Pancreas (tissue), 10 donors: ENCODE measurements around the gene VAMP2. TPM values are rescaled to one million over a fixed set of nuclear protein-coding genes. Genes with fewer than 3 reads are reported as not detected.

ENCODE experiments used
- ATAC-seq, 4 donors: fragments of 200-7000 bp; cut with Tn5 transposase; one replicate each; pipeline versions ENCODE4 v1.8.0 to v1.9.1; 2020; ENCODE audit warnings: mild to moderate bottlenecking in 4 of 4, moderate library complexity in 4 of 4
- DNase-seq, 6 donors: peaks; one replicate each; pipeline ENCODE4 v3.0.0-alpha.2; 2020
- FAIRE-seq: peaks from 2 replicates; lab custom pipeline; 2012; peaks lifted over from hg19 to GRCh38; lab: Jason Lieb, UNC
- H3K27ac ChIP-seq, 4 donors: fragments of 200-600 bp; sonication (generic); 1 replicate in 3 of 4; 2 replicates in 1 of 4; pipeline versions ENCODE4 v1.5.0 to v1.8.0; 2020
- H3K27me3 ChIP-seq, 4 donors: fragments of 200-600 bp; one replicate each; pipeline ENCODE4 v1.8.0; 2021
- H3K36me3 ChIP-seq, 3 donors: fragments of 200-600 bp; sonication (generic) in 1 of 3; one replicate each; pipeline versions ENCODE4 v1.5.0 to v1.8.0; 2020 to 2021
- H3K4me1 ChIP-seq, 3 donors: fragments of 200-600 bp; one replicate each; pipeline ENCODE4 v1.8.0; 2021
- H3K4me3 ChIP-seq, 4 donors: fragments of 200-600 bp; sonication (generic) in 2 of 4; one replicate each; pipeline versions ENCODE4 v1.5.0 to v1.8.0; 2020 to 2021
- H3K9me3 ChIP-seq, 4 donors: fragments of 200-600 bp; one replicate each; pipeline ENCODE4 v1.8.0; 2021
- CTCF ChIP-seq, 4 donors: fragments of 200-600 bp; sonication (generic) in 3 of 4; IDR thresholded peaks; one replicate each; pipeline versions ENCODE4 v1.5.0 to v1.8.0; 2021; ENCODE audit warnings: antibody characterized with exemption in 4 of 4
- WGBS, 2 donors: extraction: QIAGEN DNeasy Blood & Tissue Kit; methylation state at CpG; one replicate each; pipeline ENCODE4 v1.1.7; 2013; 5-methylcytosine and 5-hydroxymethylcytosine counted together
- intact Hi-C, 3 donors: fragments of 100-400 bp; cut with DNase I; formaldehyde crosslinking; loops; one replicate each; pipeline versions ENCODE4 v1.11.1 to v1.14.2; 2022
- polyA plus RNA-seq, 2 donors: library from polyadenylated mRNA; stranded (reverse); fragments of 200-250 nt; gene quantifications; one replicate each; pipeline ENCODE4 v1.2.3, GENCODE V29; 2013
- total RNA-seq, 6 donors: library from RNA; stranded (reverse); fragmentation: NEBNext Ultra II Directional in 4 of 6; extraction: Animal tissue kit (Norgen Biotek cat#: 25700) in 4 of 6; gene quantifications; one replicate each; pipeline versions ENCODE4 v1.2.1 to v1.2.4, GENCODE V29; 2021 to 2023
- donor health status: healthy with polysubstance abuse.
- donor health status: DM: no; HTN: no; CAD: no; lungs with moderate emphysema.
- donor health status: DM: no; HTN: no; CAD: no.
- donor health status: control.
- donor health status: control.
- donor health status: Bipolar disorder and iron deficiency.
- donor health status: DM: yes; HTN: yes; CAD: no.
- donor health status: DM: no; HTN: no; CAD: no.
- donor health status: DM: no; HTN: no; CAD: no.
- donor health status: DM: yes; HTN: yes; CAD: no.

VAMP2 gene
- total and polyA plus RNA-seq, 8 donors: 19.5 to 82.0 (median 30.0) TPM

GRCh38 chr17:8121681-8122421, 40.9 kb downstream of the VAMP2 start:
- peak in 1 of 4 donors; percentile 17 for TF ChIP-seq CTCF (IDR thresholded peaks at IDR 0.05)
- peak in 2 of 4 donors; percentile 8 to 10 for ATAC-seq
- no peak for FAIRE-seq

GRCh38 chr17:8121407-8121680, 41.4 kb downstream of the VAMP2 start:
- TF ChIP-seq CTCF (IDR thresholded peaks at IDR 0.05): no peak
- FAIRE-seq: no peak
- Histone ChIP-seq H3K4me1 (peaks cover 17 to 58% (median 28%) of the 10 kb centered on the region in 3 donors), H3K27ac (no peak overlapping the region), H3K27me3 (peaks cover 0 to 6% (median 0%) of the 10 kb centered on the region in 4 donors), H3K4me3 (peak overlapping the region in 3 of 4 donors; percentile 18 to 57 (median 38)), H3K9me3 (no peaks in the 10 kb centered on the region), H3K36me3 (no peaks in the 10 kb centered on the region)
- WGBS, 2 donors: 0% methylated on average over 13 to 25 of the region's 25 CpGs
- intact Hi-C loops: loop anchor here in 1 of 3 donors (10.0 kb wide), 1 partner anchor 63 kb away; no protein-coding TSS in a partner anchor
- DNase-seq: peak in 1 of 6 donors; percentile 86
- no peak for ATAC-seq

More at GRCh38 chr17:8121681-8122421, 40.9 kb downstream of the VAMP2 start:
- intact Hi-C loops: loop anchor here in 1 of 3 donors (10.0 kb wide), 1 partner anchor 63 kb away; no protein-coding TSS in a partner anchor
- Histone ChIP-seq H3K4me1 (peaks cover 17 to 58% (median 28%) of the 10 kb centered on the region in 3 donors), H3K9me3 (no peaks in the 10 kb centered on the region), H3K4me3 (peak overlapping the region; percentile 18 to 57 (median 36)), H3K36me3 (no peaks in the 10 kb centered on the region), H3K27ac (no peak overlapping the region), H3K27me3 (peaks cover 0 to 6% (median 0%) of the 10 kb centered on the region in 4 donors)
- DNase-seq: peak in 5 of 6 donors; percentile 36 to 87 (median 67)
- 1% methylated on average over 60 to 76 of the region's 76 CpGs for WGBS, 2 donors

GRCh38 chr17:8120520-8121406, 42.0 kb downstream of the VAMP2 start:
- peak overlapping the region in 2 of 4 donors; percentile 17 to 54 for H3K27ac ChIP-seq
- peaks cover 17 to 54% (median 28%) of the 10 kb centered on the region in 3 donors for H3K4me1 ChIP-seq
- ATAC-seq (peak; percentile 10 to 28 (median 22)), FAIRE-seq (no peak), DNase-seq (peak; percentile 63 to 91 (median 82))
- intact Hi-C loops: loop anchor here in 1 of 3 donors (10.0 kb wide), 1 partner anchor 64 kb away; no protein-coding TSS in a partner anchor
- H3K36me3 ChIP-seq: no peaks in the 10 kb centered on the region
- peak overlapping the region in 2 of 4 donors; percentile 38 to 57 for H3K4me3 ChIP-seq
- TF ChIP-seq CTCF (IDR thresholded peaks at IDR 0.05): peak in 1 of 4 donors; percentile 8
- WGBS, 2 donors: 1 to 2% methylated on average over 35 to 40 of the region's 40 CpGs
- H3K27me3 ChIP-seq: peaks cover 0 to 6% (median 0%) of the 10 kb centered on the region in 4 donors
- no peaks in the 10 kb centered on the region for H3K9me3 ChIP-seq

- H3K27me3 ChIP-seq: peaks cover 0 to 9% (median 0%) of the 10 kb centered on the region in 4 donors
- WGBS, 2 donors: 0 to 1% methylated on average over 28 of the region's 28 CpGs
- no peaks in the 10 kb centered on the region for H3K36me3 ChIP-seq
- no peaks in the 10 kb centered on the region for H3K9me3 ChIP-seq
- peak; percentile 93 for FAIRE-seq
- intact Hi-C loops: loop anchor here in 2 of 3 donors (2.0 to 10.0 kb wide), 3 partner anchors 55 to 67 kb away; no protein-coding TSS in a partner anchor
- DNase-seq: peak; percentile 72 to 91 (median 82)
- H3K4me1 ChIP-seq: peaks cover 12 to 47% (median 28%) of the 10 kb centered on the region in 3 donors
- peak overlapping the region in 2 of 4 donors; percentile 42 to 57 for H3K4me3 ChIP-seq
- no peak for TF ChIP-seq CTCF (IDR thresholded peaks at IDR 0.05)
- ATAC-seq: peak; percentile 62 to 77 (median 66)
- peak overlapping the region in 2 of 4 donors; percentile 69 to 73 for H3K27ac ChIP-seq
These were observed 42.9 kb downstream of the VAMP2 start for GRCh38 chr17:8119581-8120519.
